Left forelimb (tissue), 1 donor: Measurements from ENCODE around the gene GPR180.

Source experiments
- DNase-seq: peaks from one replicate; pipeline ENCODE4 v3.0.0-alpha.2; 2018; ENCODE audit warnings: low spot score

The GPR180 gene

DNA sequence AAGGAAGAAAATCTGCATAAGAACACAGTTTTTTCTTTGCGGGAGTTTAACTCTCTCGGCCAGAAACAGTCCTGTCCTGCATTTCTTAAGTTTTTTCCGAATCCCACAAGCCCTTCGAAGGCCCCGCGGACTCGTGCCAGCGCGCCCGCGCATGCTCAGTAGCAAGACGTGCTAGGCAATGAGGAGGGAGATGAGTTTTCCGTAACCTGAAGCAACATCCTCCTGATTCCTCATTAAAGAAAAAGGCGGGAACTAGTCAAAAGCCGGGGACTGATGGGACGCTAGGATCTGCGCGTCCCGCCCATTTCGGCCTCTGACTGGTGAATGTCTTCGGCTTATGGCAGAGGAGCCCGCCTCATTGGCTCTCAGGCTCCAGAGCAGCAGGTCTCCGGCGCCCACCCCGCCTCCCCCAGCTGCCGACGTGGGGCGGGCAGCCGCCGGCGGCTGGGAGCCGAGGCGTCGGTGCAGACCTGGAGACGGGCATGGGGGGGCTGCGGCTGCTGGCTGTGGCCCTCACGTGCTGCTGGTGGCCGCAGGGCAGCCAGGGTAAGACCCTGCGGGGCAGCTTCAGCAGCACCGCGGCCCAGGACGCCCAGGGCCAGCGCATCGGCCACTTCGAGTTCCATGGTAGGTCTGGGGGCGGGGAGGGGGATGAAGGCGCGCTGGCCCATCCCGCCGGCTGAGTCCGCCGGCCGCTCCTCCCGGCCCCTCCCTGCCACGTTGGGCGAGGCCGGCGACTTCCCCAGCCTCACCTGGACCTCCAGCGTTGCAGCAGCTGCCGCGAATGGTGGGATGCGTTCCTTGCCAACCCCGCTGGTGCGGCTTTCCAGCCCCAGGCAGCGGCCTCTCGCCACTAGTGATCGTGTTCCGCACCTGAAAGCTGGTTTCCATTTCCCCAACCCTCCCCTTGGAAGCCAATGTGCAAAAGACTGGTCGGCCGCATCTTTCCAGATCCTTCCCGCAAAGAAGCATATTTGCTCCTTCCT lies at the start of gene GPR180:
Gene GPR180 (plus strand): TSS at position 412 of the 986 bp plus-strand sequence. CDS start 71 bp downstream, at position 483.
- DNase-seq, result peak; percentile 96

DNA sequence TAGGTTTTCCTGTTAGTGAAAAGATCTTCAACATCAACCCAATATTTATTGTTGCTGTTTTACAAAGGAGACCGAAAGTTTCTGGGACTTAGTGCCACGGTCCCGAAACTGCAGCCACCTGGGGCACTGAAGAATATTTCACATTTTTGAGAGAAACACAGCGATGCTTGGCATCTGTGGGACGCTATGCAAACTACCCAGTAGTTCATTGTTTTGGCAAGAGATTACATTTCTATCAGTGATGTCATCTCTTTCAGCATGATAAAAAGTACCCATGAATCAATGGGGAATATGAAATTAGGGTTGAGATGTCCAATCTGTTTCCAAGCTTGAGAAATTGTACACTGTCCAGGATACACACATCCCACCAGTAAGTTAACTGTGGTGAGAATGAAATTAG lies 49.6 kb upstream of the GPR180 start:
- no peak for DNase-seq

DNA sequence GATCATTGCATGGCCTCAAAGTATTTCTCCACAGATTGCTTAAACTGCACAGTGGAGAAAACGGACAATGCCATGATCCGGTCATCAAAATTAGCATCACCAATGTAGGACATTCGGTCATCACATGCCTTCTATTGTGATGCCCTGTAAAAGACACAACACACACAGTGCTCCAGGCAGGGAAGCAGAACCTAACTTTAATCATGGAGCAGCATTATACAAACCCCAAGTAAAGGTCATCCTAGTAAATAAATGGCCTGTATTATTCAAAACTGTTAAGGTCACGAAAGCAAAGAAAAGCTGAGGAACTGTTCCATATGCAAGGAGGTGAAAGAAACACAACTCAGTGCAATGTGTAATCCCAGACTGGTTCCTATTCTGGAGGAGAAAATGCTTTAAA lies 47.9 kb upstream of the GPR180 start:
- DNase-seq, result no peak

DNA sequence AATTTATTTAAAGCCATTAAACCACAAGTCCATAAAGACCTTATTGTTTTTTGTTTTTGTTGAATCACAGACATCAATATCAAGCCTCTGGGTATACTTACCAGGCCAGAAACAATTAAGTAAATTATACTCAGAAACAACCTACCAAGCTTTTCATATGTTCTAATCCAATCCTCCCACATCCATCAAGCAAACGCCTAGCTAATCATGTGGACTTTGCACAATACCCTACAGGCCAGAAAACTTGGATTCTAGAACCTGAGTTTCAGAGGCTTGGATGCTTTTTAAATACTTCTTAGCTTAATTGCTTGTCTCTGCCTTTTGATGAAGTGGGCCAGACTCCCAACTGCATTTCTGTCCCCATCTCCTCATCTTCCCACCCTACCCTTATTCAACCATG lies 45.6 kb upstream of the GPR180 start:
- DNase-seq, result no peak

DNA sequence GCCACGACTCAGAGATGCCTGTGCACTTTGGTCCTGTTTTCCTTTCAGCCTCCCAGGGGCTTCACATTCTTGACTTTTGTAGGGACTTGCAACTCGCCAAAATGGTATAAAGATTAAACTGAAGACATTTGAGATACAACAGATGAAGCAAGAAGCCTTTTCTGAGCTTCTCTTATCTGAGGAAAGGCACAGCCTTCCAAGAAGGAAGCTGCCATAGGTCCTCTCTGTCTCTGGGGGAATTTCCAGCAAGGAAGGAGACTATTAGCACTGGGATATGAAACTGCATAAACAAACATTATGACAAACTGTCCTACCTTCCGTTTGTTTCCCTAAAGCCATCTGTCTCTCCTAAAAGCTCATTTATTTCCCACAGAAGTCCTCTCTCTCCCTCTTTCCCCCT lies 45.0 kb upstream of the GPR180 start:
- no peak for DNase-seq

DNA sequence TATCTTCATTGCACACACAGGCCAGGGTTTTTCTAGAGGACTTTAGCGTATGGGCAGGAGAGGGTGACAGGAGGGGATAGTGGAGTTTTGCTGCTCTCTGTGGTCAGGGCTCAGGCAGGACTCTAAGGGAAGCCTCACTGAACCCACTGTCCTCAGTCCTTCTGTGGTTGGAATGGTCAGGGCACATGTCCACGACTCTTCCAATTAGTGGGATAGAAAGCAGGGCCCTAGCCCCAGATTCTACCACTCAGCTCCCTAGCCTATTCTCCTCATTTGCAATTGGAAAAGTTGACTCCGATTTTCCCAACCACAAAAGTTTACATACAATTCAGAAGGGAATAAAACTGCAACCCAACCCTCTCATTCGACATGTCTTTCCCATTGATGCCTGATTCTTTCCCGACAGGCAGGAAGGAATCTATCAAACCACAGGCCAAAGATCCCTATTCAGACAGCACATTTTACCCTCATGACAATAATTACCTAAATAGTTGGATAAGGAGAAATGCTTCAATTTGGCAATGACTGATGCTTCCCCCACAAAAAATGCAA lies 43.9 kb upstream of the GPR180 start:
- DNase-seq, result no peak

DNA sequence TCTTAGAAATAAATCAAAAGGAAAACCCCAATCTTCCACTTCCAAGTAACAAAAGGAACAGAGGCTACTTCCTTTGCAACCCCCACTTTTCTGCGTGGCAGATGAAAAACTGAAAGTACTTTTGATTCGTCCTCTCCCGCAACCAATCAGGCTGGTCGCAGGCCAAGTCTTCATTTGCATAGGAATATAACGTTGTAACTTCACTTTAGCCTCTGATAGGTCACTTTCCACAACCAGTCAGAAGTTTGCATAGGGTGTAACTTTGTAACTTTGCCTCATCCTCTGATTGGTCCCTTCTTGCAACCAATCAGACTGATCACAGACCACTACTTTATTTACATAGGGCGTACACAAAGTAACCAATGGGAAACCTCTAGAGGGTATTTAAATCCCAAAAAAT lies 42.9 kb upstream of the GPR180 start:
- no peak for DNase-seq

DNA sequence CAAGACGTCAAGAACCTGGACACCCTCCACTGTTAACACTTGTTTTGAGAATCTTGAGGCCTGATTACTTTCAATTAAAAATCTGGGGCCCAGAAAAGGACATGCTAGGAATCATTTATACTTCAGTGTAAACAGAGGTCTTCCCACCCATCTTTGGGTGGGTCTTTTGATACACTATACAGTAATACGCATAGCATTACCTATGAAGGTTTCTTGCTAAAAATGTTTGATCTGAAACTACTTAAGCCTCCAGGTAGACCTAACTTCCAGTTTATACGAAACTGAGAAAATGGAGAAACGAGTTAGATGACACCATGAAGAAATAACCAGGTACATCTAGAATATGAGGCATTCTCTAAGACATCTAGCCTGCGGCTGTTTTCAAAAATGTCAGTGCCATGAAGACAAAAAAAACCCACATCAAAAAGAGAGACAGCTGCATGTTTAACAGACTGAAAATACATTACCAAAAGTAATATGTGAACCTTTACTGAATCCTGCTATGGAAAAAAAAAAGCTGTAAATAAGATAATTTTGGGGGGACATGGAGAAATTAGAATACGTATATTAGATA lies 42.3 kb upstream of the GPR180 start:
- no peak for DNase-seq

DNA sequence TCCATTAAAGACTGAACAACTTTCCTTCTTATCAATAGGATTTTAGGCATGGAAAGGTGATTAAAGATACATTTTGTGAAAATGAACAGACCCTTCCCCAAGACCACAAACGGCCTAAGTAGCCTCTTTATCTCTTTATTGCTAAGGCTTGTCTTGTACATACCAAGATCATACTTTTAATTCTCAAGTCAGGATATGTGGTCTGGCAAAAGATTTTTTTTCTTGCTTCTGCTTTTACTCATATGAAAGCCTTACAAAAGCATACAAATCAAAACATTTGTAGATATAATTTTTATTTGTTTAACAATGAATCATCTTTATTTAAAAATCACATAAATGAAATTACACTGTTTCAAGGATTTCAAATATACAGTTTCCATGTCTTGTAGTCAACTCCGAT lies 41.5 kb upstream of the GPR180 start:
- DNase-seq, result no peak

DNA sequence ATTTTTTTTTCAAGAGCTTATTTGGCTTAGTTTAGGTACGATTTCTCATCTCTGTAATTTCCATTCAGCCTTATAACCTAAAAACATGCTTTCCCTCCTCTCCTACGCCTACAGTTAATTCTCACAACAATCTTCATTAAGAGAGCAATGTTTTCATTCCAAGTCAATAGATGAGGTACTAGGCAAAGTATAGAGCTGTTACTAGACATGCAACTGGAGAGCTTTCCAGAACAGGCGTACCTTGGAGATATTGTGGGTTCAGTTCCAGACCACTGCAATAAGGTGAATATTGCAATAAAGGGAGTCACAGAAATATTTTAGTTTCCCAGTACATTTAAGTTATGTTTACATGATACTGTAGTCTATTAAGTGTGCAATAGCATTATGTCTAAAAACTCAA lies 40.5 kb upstream of the GPR180 start:
- DNase-seq, result no peak

DNA sequence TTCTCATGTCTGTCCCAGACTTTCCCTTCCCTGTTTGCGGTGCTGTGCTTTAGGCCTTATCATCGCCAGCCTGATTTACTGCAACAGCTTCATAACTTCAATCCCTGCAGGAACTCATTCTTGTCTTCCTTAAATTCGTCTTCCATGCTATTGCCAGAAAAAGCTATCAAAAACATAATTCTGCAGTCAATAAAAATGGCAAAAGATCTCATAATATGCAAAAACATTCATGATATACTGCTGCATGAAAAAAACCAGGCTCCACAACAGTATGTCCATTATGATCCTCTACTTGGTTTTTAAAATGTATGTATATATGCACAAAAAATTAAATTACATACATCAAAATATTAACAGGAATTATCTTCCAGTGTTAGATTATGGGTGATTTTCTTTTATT lies 34.1 kb upstream of the GPR180 start:
- no peak for DNase-seq

DNA sequence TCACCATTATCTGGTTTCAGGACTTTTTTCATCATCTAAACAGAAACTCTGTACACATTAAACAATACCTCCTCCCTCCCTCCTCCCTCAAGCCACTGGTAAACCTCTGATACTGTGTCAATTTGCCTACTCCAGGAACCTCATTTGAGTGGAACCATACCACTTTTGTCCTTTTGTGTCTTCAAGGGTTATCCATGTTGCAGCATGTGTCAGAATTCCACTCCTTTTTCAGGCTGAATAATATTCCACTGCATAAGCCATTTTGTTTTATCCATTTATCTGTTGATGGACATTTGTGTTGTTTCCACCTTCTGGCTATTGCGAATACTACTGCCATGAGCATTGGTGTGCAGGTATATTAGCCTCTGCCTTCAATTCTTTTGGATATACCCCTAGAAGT lies 33.2 kb upstream of the GPR180 start:
- no peak for DNase-seq

DNA sequence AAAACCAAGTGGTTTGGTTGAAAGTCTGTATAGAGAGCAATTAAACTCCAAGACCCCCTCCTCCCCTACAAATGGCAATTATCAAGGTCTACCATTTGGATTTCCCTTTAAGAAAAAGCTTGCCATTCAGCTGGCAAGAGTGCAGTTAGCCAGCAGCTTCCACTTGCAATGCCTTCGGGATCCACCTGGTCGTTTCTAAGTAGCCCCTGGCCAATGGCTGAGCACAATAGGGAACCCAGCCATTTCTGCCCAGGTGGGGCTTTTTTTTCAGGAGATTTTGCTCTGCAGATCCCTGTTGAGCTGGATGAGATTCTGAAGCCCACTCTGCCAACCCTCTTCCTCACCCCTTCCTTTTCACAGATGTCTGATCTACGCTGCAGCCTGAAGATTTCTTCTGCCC lies 32.0 kb upstream of the GPR180 start:
- no peak for DNase-seq

DNA sequence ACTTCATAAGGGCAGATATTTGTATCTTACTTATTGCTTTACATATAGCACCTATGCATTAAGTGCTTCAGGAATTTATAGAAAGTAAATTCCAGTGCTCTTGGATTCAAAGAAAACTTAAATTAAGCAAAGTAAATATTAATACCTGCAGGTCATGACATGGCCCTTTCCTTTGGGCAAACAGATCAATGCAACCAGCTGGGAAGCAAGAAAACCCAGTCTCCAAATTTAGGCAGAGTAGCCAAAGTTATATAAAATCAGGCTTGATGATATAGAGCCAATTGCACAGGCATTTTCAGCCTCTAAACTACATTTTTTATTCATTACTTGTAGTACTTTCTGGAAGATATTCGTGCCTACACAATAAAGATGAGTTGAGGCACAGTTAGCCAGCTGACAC lies 22.6 kb upstream of the GPR180 start:
- DNase-seq, result no peak

DNA sequence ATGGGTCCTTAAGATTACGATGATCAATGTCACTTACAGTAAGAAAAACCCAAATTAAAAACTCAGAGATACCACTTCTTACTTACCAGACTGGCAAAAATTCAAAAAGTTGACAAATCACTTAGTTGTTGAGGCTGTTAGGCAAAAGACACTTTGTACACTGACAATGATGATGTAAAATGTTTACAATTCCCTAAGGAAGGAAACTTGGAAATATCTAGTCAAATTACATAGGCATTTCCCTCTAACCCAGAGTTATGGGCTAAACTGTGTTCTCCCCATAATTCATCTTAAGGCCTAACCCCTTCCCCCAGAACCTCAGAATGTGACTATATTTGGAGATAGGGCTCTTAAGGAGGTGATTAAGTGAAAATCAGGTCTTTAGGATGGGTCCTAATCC lies 17.7 kb upstream of the GPR180 start:
- no peak for DNase-seq

DNA sequence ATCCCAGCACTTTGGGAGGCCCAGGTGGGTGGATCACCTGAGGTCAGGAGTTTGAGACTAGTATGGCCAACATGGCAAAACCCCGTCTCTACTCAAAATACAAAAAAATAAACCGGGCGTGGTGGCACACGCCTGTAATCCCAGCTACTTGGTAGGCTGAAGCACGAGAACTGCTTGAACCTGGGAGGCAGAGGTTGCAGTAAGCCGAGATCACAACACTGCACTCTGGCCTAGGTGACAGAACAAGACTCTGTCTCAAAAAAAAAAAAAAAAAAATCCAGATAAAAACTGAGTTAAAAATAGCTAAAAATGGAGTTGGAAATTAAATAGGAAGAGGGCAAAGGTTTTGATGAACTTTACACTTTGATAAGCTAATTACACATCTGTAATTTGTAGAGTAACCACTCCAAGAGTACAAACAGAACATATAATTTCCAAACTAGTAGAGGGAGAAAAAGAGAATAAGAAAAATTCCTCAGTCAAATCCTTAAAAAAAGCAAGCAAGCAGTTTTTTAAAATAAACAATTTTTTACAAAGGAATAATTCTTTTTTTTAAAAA lies 16.0 kb upstream of the GPR180 start:
- no peak for DNase-seq

DNA sequence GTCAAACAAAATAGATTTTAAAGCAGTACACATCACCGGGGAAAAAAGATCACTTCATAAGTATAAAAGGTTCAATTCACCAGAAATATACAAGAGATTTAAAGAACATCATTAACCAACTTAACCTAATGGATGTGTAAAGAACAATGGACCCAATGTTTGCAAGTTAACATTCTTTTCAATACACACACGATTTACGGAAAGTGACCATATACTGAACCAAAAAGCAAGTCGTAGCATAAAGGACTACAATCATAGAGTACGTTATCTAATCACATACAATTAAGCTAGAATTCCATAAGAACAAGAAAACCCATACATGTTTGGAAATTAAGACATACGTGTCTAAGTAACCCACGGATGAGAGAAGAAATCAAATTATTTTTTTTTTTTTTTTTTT lies 15.3 kb upstream of the GPR180 start:
- DNase-seq, result no peak

DNA sequence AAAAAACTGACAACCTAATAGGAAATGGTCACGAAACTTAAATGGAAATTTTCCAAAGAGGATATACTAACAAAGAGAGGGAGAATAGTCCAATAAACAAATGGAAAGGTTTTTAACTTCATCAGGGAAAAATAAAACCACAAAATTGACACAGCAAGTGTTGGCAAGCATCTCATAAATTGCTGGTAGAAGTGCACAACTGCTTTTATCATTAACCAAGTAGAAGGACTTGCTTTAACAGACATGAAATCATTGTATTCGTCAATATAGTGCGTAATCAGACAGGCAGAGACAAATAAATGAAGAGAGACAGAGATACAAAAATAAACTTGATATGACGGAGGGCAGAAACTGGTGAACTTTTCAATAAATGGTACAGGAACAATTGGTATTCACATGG lies 13.1 kb upstream of the GPR180 start:
- no peak for DNase-seq

DNA sequence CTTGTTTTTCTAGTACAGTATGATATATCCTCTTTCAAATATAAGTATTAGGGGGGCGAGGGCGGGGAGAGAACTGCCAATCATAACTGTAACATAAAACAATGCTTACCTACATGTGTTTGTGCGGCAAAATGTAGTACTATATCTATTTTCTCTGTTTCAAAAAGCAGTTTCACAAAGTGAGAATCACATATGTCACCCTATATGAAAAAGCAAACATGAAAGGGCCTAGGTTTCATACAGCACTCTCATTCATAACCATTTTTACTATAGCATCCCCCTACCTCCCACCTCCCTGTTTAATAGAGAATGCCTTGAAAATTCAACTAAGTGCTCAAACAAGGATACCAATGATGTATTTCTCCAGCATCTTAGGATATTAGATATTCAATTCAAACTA lies 10.9 kb upstream of the GPR180 start:
- no peak for DNase-seq

DNA sequence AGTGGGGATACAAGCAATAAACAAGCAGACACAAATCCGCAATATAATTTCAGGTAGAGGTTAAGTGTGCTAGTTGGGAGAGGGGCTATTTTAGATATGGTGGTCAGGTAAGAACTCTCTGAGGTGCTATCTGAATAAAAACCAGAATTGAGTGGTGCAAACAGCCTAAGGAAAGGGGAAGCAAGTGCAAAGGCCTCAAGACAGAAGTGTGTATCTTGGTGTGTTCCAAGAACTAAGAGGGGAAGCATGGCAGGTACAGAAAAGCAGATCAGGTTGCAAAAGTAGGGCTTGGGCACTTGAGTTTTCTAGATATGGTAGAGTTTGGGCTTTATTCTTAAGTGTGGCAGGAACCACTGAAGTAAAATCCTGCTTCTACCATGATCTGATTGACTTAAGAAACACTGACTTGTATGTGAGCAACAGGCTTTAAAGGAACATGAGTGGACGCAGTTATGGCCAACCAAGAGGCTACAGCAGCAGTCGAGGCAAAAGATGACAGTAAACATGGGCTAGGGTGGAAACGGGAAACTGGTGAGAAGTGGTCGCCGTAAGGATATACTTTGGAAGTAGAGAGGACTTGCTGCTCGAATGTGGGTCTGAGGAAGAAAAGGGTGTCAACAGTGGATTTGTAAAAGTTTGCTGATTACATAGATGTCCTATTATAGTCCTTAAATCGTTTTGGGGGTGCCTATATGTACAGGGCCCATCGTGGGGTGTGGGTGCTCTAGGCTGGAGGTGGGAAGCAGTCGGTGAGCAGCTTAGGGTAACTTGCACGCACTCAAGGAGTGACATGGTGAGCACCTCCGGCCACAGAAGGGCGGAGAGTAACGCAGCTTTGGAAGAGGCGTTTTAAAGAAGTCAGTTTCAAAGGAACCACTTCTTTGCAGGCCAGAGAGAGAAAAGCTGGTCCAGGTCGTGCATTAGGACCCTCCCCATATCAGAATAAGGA lies 6.4 kb upstream of the GPR180 start:
- DNase-seq, result no peak

DNA sequence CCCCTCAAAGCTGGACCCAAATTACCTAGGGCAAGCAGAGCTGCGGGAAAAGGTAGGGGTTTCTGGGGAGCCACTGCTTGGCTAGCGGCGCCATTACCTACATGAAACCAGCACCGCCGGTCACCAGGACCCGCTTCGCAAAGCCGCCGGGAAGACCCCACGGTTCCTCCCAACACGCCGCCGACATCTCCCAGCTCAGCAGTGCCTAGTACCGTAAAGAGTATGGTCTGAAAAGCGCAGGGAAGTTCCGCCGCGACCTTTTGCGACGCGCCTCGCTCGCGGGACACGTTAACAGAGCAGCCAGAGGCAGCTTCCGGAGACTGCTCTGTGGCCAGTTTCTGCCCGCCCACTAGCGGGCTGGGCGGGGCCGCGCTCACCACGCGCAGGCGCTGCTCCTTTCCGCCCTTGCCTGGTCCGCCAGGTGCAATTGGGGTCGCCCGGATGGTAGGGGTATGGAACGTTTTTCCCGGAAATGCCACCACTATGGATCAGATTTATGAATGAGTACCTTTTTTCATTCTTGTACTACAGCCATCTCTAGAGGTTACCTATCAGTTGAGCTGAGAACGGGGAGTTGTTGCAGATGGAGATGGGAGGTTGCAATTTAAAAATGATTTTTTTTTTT lies 5.6 kb upstream of the GPR180 start, which contains the start of gene TGDS:
Gene TGDS (minus strand): TSS at position 203 of the 625 bp plus-strand sequence. CDS start 16 bp downstream, at position 187.
- peak; percentile 89 for DNase-seq
